ENCODE results near the gene P2RY1.

The P2RY1 gene, protein sequence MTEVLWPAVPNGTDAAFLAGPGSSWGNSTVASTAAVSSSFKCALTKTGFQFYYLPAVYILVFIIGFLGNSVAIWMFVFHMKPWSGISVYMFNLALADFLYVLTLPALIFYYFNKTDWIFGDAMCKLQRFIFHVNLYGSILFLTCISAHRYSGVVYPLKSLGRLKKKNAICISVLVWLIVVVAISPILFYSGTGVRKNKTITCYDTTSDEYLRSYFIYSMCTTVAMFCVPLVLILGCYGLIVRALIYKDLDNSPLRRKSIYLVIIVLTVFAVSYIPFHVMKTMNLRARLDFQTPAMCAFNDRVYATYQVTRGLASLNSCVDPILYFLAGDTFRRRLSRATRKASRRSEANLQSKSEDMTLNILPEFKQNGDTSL

DNA sequence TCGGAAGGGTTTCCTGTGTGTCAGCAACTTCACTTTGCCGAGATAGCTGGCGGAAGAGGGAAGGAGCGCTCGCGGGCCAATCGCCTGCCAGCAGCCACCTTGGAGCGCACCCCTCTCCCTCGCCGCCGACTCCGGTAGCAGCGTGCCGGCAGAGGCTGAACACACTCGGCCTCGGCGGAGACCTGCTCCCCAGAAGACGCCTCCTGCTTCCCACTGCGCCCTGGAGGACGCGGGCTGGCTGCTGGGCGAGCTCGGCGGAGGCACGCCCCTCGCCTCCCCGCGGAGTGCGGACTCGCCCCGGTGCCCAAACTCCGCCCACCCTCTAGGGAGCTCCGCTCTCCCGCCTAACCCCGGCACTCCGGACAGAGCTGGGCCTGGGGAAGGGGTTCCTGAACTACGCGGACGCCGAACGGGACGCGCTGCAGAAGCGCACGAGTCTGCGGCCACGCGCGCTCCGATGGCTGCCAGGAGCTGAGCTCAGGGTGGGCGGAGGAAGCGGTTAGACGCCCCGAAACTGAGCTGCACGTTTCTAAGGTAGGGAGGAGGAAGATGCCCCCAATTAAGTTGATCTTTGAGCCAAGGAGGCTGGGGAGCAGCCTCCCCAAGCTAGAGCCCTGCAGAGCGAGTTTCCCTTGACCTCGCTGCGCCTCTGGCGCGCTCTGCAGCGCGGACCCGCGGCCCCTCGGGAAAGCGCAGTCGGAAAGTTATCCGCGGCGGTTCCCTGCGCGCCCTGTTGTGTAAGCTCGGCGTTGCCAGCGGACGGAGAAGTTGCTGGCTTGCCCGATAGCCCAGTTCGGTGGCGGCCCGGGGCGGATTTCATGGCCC lies at the start of gene P2RY1:
P2RY1 (plus strand) TSS at position 356 of the 825 bp plus-strand sequence. CDS start 652 bp downstream, outside the sequence.
- DNase-seq (ENCODE audit: low spot score) = peak; percentile 58

DNA sequence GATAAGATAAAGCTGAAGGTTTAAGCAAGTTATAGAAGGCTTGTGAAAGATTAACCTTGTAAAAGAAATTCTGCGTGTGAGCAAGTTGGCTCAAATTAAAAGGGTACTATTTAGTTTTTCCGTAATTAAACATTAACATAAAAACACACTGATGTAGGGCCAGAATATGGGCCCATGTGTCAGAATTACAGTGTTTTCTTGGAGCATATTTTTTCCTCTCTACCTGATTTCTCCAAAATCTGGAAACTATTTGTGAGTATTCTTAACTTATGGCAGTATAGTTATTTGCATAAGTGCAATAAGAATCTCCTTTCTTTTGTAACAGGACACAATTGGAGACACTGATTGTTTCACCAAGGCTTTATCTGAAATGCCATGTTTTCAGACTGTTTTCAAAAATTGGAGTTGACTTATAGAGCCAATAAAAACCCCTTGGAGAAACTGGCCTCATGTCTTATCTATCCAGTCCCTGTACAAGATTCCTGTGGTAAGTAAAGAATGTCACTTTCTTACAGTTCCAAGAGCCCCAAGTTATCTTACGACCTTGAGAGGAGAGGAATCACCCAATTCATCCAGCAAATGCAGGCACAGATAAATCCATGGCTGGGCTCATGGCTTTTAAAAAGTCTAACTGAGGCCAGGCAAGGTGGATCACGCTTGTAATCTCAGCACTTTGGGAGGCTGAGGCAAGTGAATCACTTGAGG lies 47.8 kb upstream of the P2RY1 start:
- DNase-seq (ENCODE audit: low spot score) = no peak

DNA sequence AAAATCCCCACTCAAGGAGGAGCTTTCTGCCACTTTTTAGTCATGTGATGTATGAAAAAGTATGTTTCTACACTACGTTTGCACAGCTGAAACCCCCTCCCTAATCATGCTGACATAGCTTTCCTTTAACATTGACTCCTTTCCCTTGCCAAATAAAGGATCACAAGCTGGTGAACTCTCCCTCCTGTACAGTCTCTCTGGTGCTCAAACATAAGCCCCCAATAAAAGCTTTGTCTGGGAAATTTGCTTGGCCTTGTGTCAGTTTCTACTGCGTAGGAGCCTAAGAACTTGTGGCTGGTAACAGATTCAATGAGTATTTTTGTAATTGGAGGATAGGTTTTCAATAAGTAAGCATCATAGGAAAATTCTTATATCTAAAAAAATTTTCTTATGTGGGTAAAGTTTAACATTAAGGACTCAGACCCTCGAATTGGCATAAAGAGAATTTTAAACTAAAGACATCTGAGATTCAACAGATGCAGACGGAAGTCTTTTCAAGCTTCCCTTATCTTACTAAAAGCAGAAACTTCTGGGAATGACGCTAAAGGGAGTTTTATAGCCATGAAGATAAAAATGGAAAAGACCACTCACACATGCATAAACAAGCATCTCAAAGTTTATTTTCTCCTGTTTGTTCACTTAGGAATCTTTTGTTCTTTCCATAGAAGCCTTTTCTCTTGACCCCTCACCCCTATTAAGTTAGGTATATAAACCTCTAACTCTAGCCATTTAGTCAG lies 44.1 kb upstream of the P2RY1 start:
- DNase-seq (ENCODE audit: low spot score) = no peak

DNA sequence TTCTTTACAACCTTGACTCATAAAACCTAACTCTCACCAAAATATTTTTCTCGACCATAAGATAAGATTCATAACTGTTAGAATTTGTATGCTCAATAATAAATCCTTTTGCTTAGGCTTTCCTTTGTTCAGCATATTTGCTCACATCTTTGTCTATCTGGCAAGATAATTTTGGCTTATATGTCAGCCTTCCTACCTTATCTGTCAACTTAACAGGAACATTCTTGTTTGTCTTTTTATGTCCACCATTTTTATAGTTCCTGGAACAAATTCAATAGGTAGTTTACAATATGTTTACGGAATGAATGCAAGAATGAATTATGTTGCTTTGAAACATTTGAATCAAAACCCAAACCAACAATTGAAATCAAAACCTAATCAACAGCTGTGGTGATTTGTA lies 41.0 kb upstream of the P2RY1 start:
- DNase-seq (ENCODE audit: low spot score) = no peak

DNA sequence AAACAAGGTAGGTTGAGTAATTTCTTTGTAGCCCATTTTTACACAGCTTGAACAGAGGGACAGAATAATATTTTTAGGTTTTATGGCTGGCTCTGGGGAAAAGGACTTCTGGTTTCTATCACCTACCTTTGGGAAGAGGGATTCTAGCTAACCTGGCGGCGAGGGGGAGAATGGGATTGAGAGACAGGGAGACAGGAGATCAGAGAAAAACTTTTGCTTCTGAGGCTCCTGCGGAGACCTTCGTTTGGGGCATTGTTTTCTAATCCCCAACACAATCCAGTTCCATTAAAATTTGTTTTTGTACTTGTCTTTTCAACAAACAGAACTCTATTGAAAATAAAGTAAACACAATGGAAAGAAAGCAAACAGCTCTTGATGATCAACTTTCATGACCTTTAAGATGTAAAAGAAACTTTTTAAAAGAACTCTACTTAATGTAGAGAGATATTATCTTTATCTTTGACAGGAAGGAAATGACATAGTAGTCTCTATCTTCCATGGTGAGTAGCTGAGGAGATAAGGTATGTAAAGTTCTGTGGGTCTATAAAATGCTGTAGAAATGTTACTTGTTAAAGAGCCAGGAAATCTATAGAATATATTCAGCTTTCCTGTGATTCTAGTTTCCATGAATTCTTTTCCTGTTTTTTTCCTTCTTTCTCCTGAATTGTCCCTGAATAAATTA lies 37.0 kb upstream of the P2RY1 start:
- no peak for DNase-seq (ENCODE audit: low spot score)

DNA sequence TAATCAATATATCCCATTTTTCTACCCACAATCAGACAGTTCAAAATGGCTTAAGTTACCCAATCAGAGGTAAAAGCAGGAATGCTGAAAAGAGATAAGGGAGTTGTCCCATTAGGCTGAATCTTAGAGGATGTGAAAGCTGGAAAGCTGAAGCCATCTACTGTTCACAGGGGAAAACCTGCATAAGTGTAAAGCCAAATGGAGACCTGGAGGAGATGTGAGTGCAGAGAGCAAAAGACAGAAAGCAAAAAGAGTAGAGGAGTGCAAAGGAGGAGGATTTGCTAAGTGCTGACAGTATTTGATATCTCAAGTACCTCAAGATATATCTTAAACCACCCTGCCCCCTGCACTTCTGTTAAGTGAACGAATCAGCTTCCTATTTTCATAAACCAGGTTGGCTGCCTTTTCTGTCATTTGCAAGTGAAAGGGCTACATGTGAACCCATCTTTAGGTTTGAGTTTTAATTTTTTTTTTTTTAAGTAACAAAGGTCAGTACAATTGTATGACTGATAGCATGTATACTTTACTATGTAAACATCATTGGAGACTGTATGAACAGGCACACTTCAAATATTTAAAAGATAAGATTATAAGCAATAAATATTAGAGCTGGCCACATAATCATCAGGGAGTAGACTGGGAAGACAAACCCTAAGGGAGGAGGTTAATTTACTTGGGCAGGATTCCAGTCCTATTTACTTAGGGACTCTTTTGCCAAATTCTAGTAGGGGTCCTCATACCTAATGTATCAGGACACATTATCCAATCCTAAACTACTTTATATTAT lies 22.8 kb upstream of the P2RY1 start:
- DNase-seq (ENCODE audit: low spot score) = no peak

DNA sequence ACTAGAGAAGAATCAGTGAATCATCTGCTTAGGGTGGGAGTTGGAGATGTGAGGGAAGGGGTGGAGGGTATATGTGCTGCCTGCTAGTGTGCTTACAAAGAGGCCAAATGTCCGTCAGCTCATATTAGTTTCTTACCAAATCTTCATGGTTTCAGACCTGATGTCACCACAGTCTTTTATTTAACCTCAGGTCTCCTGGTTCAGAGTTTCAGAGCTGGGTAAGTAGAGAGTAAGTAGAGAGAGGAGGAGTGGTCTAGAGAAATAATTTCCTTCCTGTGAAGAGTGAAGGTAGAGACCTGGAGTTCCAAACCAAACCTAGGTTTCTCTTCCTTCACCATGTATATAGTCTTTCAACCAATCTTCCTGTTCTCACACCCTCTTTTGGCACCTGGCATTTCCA lies 17.5 kb upstream of the P2RY1 start:
- DNase-seq (ENCODE audit: low spot score) = no peak

DNA sequence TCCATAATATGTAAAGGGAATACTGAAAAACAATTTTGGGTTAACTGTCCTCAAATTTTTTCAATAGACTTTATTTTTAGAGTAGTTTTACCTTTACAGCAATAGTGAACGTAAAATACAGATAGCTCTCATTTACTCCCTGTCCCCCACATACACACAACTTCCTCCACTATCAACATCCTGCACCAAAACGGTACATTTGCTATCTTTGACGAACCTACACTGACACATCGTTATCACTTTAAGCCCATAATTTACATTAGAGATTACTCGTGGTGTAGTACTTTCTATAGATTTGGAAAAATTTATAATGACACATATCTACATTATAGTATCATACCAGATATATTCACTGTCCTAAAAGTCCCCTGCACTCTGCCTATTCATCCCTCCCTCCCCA lies 16.9 kb upstream of the P2RY1 start:
- no peak for DNase-seq (ENCODE audit: low spot score)

DNA sequence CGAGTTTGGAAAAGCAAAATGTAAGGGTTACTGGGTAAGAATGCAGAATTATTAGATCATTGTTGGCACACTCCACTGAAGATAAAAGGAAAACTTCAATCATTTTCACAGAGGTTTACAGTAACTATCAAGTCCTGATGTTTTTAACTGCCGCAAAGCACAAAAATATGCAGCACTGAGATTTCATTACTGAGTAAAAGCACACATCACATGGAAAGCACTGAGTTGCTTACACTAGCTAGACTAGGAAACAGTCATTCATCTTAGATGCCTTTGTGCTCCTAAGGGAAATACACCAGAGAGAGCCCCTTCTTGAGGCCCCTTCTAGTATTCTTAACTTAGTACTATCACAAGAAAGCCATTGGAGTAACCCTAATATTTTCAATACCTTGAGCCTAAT lies 11.8 kb upstream of the P2RY1 start:
- no peak for DNase-seq (ENCODE audit: low spot score)

DNA sequence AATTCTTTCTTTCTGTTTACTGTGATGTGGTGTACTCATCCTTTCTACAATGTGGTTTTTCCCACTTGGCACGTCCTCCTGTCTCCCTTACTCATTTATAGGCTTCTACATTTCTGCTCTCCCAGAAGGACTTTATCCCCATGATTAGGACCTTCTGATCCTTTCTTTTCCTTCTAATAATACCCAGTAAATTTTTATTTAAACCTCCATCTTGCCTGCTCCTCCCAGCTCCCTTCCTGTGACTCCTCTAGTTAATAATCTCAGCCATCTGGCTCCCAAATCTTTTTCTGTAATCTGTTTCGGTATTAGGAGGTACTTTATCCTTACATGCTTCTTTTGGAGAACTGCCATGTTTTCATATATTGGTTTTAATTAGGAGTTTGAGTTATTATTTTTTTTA lies 11.2 kb upstream of the P2RY1 start:
- DNase-seq (ENCODE audit: low spot score) = no peak

DNA sequence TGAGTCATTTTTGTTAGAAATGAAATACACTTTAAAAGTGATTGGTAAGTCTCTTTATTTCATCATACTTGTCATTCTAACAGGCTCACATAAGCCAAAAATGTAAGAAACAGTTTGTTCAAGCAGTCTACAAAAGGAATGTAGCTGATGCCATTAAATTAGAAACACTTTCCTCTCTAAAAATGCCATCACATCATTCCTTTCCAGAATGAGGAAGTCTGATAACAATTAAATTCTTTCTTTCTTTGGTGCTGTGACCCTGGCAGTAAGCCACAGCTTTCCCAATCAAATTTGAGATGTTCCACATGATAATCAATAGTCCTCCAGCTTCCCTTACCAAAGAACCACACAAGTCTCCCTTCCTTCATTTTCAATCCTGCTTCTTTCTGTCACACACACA lies 9.4 kb upstream of the P2RY1 start:
- DNase-seq (ENCODE audit: low spot score) = no peak

DNA sequence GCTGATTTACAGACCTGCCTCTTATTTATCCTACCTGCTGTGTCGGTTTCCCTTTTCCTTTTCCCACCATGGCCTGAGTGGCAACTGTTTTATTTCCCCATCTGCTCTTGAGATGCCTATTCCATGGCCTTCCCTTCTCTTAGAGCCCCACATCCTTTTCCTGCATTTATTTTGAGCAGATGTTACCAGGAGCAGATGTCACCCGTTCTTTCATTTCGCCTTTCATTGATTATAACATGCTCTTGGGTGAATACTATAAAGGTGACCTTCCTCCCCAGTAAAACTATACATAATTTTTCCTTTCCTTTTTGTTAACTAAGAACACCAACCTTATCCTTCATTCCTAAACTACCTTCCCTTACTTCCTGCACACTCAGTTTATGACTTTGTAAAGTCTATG lies 8.5 kb upstream of the P2RY1 start:
- no peak for DNase-seq (ENCODE audit: low spot score)

DNA sequence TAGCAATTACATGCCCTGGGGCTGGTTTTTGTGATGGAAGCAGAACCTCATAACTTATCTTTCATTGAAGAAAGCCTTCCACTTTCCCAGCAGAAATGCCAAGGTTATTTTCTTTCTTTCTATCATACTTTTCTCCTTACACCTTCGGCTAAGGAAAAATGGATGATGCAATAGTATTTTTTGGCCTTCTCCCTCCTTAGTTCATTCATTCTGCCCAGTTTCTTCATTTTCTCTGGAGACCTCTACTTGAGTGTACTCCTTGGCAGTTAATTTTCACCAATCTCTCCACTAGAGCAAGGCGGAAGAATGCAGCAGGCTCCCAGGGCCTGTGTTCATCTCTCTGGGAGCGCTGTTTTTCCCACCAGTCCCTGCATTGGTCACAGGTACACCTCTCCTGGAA lies 7.6 kb upstream of the P2RY1 start:
- DNase-seq (ENCODE audit: low spot score) = no peak

DNA sequence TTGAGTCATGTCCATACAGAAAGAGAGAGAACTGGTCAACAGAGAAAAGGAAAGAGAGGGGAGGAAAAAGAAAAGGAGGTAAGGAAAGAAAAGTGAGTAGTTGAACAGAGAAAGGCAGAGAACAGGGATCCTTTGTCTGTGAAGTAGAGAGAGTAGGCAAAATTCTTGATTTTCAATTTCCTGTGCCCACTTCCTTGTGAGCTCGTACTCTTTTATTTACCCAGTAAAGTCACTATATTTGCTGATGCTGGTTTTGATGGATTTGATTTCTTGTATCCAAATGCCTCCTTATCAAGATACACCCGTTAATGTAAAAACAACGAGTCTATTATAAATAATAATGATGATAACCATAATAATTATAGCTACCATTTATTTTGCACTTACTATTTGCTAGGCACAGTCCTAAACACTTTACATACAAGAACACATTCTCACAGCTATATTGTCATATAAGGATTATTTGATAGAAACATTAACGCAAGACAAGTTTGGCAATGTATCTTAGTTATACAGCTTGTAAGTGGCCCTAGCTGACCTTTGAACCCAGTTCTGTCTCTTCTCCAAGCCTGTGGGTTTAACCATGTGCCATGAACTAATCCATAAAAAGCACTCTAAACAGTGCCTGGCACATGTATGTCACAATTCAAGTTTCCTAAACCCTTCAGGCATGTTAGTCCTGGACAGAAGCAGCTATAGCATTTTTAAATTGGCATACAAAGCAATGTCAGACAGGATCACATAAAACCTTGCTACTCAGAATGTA lies 6.7 kb upstream of the P2RY1 start:
- no peak for DNase-seq (ENCODE audit: low spot score)

DNA sequence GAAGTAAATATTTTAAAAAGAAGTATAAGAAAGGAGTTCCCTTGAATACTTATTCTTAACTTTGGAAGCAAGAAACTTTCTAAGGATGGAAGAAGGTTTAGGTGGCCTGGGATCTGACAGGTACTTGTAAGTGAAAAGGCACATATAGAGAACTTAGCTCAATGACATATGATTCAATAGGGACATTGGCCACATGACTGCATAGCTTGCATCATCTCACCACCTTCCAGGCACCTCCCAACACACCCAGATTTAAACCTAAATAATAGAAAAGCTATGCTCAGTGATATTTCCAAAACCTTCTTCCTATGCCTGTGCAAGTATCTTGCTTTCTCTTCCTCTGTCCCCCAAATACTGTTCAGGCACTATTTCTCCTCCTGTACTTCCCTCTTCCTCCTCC lies 4.7 kb upstream of the P2RY1 start:
- no peak for DNase-seq (ENCODE audit: low spot score)

DNA sequence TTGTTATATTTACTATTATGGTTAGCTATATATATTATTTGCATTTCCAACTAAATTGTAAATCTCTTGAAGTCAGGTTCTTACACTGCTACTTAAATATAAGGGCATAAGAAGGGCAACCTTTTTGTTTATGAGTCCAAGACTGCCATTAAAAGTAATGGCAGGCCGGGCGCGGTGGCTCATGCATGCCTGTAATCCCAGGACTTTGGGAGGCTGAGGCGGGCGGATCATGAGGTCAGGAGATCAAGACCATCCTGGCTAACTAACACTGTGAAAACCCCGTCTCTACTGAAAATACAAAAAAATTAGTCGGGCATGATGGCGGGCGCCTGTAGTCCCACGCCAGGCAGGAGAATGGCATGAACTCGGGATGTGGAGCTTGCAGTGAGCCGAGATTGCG lies 2.9 kb upstream of the P2RY1 start:
- no peak for DNase-seq (ENCODE audit: low spot score)

DNA sequence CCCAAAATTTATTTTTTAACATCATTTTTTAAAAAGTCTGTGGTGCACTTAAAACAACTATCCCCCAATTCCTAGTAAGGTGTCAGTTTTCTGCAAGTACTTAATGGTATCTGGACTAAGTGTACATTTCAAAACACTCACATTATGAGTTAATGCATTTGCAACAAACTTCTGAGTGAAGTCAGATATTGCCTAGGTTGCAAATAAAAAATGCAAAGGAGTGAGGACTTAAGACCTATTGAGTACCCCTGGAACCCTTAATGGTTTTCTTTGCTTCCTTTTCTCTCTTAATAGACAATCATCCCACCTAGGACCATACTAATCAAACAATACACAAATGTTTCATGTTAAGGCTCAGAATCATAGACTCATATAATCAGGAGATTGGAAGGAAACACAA lies 1.8 kb upstream of the P2RY1 start:
- DNase-seq (ENCODE audit: low spot score) = no peak

DNA sequence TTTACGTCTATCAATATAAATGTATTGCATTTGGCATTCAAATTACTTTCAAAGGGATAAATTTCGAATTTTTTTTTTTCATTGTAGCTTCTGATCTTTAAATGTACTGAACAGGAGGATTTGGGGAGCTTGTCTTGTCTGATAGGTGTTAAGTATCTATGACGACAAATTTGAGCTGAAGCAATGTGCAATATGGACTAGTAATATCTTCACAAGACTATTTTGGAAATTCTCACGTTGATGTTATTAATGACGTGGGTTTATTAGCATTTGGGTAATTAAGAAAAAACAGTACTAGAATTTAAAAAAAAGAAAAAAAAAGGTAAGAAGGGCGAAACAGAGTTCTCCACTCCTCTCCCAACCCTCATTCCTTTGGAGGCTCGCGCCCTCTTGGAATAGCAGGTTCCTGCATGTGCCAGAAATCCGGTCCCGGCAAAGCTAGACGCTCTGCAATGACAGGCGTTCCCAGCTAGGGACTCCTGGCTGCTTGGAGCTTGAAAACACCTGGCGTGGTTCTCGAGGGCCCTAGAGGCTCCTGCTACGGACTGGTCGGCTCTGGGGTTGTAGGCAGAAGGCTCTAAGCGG lies 648 bp upstream of the P2RY1 start:
- DNase-seq (ENCODE audit: low spot score) = no peak

DNA sequence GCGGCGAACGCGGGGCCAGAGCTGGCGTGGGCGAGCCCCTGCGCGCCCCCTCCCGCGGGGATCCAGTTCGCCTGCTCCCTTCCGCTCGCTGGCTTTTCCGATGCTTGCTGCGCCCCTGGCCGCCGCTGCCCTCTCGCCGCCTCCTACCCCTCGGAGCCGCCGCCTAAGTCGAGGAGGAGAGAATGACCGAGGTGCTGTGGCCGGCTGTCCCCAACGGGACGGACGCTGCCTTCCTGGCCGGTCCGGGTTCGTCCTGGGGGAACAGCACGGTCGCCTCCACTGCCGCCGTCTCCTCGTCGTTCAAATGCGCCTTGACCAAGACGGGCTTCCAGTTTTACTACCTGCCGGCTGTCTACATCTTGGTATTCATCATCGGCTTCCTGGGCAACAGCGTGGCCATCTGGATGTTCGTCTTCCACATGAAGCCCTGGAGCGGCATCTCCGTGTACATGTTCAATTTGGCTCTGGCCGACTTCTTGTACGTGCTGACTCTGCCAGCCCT lies 721 bp downstream of the P2RY1 start:
- DNase-seq (ENCODE audit: low spot score) = peak; percentile 15
